HG02884 (cell line): ENCODE measurements around the gene PPP1R26.
"Not testable (repeated sequence)": the region's sequence is repeated elsewhere in the genome, so short reads cannot be mapped to it uniquely, and the experiment has no call there.

Experiments
- ATAC-seq: cut with Tn5 transposase; IDR thresholded peaks from one replicate; pipeline ENCODE4 v1.9.1; 2021; ENCODE audit warnings: mild to moderate bottlenecking, moderate library complexity; ENCODE audit not compliant: unreplicated experiment

Gene PPP1R26

DNA sequence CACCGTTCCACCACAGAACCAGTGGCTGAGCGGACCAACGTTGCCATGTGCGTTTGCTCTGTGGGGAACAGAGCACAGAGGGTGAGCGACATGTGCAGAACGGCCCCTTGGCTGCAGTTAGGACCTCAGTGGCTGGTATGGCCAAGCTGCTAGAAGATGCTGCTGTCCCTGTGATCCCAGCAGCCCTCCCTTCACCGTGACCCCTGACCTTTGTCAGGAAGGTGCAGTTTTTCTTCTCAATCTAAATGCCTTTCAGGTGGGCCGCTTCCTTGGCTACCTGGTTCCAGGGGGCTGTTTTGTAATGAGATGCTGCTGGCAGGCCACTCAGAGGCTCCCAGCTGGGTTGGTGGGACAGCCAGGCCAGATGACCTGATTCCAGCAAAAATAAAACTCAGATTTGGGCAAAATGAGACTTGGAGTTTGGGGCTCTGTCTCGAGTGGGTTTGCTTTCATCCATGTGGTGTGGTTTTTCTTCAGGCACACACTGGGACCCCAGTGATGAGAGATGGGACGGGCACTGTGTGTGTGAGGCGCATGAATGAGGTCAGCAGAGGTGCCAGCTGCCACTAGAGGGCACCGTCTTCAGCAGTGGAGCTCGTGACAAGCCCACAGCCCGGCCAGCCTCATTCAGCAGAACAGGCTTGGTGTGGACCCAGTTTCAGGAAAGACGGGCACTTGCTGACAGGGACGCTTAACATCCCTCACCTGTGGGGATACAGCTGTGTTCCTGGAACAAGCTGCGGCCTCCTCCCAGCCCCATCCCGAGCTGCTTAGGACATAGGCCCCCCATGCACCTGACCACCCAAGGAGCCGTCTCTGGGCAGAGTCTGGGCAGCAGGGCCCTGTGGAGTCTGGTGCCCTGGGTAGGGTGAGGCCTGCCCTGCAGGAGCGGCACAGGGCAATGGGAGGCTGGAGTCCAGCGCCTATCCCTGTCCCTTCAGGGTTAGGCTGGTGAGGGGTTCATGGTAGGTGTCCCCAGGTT is 25.0 kb downstream of the PPP1R26 start:
- no peak for ATAC-seq

DNA sequence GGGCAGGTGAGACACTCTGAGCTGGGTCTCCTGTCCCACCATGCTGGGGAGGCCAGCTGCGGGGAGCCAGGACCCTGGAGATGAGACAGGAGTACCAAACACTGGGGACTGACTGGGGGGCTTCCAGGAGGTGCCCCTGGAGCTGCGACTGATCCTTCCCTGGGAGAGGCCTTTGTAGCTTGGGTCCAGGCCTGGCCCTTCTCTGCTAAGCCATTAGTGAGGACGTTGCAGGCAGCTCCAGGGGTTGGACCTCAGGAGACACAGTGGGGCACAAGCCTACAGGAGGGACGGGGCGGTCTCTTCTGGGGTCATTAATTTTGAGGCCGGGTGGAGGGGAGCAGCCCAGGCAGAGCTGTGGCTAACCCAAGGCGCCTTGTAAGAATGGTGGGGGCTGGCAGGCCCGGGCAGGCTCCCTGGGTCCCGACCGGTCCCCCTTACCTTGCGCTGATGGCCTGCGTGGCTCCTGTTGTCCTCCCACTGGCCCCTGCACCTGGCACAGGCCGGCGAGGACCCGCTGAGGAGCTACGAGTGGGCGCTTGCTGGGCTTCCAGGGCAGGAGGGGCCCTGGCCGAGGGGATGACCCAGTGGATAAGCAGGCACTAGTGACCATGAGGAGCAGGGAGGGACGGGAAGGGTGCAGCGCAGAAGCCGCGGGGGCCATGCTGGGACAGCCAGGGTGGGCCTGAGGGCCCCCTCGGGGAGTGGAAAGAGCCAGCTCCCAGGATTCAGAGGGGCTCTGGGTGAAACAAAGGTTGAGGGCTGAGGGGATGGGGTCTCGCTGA is 26.0 kb downstream of the PPP1R26 start:
- no peak for ATAC-seq

DNA sequence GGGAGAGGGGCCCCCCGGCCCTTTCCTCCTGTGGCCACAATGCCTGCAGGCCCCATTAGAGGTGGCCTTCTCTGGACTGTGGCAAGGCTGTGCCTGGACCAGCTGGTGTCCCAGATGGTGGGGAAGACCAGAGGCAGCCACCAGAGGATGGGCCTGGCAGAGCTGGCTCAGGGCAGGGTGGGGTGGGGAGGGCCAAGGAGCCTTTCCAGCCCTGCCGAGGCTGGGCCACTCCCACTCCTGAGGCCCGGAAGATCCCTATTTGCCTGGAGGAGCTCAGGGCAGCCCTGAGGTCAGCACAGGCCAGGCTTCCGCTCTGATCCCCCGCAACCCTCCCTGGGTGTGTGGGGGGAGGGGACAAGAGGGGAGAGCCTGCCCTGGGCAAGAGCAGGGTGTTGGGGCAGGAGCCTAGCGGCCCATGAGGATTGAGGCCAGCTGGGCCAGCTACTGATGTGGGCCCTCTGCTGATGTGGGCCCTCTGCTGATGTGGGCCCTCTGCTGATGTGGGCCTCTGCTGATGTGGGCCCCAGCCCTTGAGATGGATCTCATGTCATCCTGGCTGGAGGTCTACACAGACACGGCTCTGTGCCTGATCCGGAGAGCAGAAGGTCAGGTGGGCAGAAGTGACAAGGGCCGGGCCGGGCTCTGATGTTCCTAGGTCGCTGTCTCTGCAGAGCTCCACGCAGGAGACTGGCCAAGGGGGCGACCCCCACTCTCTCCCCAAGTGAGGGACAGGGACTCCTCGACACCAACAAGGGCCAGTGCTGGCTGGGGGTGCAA is 26.9 kb downstream of the PPP1R26 start:
- no peak for ATAC-seq

DNA sequence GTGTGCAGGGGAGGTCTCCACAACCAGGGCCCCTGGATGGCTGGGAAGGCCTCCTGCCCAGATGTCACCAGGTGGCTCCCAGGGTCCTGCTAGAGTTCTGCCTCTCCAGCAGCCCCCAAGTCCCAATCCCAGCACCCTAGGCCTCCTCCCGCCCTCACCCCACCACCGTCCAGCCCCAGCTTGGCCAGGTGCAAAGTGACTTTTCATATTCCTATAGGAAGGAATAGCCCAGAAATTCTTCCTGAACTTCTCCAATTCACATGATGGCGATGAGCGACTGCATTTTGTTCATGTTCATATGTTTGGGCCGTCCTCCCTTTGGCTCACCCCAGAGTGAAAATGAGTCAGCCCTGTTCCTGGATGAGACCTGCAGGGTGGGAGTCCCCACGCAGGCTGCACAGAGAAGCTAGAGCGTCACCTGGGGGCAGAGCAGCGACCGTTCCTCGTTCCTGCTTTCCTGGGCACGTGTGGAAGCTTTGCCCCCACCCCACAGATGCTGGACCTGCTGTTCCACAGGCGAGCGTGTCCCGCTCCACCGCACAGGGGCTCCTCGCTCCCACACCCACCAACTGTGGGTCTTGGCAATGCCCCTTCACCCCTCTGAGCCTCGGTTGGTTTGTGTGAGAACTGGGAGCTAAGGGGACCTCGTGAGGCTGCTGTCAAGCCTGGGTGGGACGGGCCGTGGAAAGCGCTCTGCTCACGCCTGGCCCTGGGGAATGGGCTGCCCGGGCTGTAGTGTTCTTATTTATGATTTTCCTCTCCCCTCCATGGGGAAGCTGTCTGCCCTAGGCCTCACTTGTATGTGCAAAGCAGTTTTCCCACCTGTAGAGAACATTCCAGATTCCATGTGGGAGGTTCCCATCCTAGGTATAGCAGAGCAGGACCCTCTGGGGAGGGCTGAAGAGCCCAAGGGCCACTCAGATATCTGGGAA is 27.8 kb downstream of the PPP1R26 start:
- no peak for ATAC-seq

DNA sequence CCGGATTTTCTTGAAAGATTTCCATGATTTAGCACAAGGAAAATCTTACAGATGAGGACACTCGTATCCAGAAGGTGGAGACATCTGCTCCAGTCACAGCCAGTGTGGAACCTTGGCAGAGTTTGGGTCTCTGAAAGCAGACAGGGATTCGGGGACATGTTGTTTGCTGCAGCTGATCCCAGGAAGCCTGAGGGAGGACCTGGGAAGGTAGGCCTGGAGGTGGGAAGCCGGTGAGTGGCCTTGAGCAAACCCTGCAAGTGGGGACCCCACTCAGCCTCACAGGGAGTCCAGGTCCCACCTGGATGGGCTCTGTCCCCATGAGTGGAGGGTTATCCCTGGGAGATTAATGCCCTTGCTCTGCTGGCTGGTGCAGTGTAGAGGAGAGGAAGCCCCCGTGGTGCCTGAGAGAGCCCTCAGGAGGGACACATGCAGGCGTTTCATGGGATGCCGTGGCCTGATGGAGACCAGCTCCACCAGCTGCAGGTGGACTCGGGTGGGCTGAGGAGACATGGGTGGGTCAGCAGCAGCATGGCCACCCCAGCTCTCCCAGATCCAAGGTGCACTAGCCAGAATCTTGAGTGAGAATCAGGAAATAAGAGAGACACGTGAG is 28.7 kb downstream of the PPP1R26 start:
- no peak for ATAC-seq

GRCh38 chr9:135509458-135509857 is 29.9 kb downstream of the PPP1R26 start:
- ATAC-seq: no peak

DNA sequence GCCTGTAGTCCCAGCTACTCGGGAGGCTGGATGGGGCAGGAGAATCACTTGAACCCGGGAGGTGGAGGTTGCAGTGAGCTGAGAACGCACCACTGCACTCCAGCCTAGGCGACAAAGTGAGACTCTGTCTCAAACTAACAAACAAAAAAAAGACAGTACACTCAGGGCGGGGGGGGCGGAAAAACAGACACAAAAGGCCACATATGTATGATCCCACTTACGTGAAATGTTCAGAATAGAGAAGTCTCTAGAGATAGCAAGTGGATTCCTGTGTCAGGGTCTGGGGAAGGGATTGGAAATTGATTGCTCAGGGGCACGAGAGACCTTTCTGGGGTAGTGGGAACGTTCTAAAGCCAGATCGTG is 32.6 kb downstream of the PPP1R26 start:
- no peak for ATAC-seq

- no peak for ATAC-seq
These were observed 33.3 kb downstream of the PPP1R26 start for GRCh38 chr9:135512904-135513303.

DNA sequence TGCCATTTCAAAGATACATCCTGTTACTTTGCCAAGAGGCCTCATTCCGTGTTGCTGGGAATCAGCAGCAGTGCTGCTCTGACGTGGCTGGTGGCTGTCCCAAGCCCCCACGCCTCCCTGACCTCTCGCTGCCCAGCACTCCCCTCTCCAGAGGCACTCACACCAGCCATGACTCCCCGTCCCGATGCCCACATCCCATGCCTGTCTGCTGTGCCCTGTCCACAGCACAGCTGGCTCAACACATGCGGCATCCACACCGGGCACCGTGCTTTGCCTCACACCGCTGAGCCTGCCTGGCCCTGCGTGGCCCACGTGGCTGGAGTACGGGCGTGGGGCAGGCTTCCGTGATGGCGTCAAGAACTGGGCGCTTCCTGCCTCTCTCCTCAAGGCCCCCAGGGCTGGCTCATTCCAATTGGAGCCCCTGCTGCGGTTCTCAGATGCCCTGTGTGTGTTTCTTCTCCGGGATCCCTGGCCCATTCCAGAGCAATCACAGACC is 33.8 kb downstream of the PPP1R26 start:
- ATAC-seq: no peak

DNA sequence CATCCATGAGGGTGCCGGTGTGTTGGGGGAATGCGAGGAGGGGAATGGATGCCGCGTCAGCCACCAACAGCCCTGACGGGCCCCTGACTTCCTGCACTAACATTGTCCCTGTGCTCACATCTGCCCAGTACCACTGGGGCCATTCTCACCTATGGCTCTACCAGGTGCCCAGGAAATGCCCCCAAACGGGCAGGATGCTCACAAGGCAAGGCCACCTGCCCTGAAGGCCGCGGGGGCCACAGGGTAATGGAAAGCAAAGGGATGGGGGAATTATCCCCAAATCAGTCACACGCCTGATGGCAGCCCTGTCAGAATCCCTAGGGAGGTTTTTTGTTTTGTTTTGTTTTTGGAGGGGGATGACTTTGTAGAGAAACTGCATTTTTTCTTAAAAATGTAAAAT is 34.3 kb downstream of the PPP1R26 start:
- not testable (repeated sequence) for ATAC-seq

GRCh38 chr9:135514342-135515082 is 34.9 kb downstream of the PPP1R26 start:
- ATAC-seq: no peak

GRCh38 chr9:135515083-135515951 is 35.7 kb downstream of the PPP1R26 start:
- no peak for ATAC-seq

- ATAC-seq: no peak
These were observed 36.7 kb downstream of the PPP1R26 start for GRCh38 chr9:135516132-135516860.

GRCh38 chr9:135517407-135517822 is 37.8 kb downstream of the PPP1R26 start:
- no peak for ATAC-seq

- no peak for ATAC-seq
These were observed 39.8 kb downstream of the PPP1R26 start for GRCh38 chr9:135519179-135519971.

GRCh38 chr9:135520916-135521607 is 41.5 kb downstream of the PPP1R26 start, which contains the start of gene LCN1:
LCN1 (plus strand) TSS chr9:135521440; CDS start chr9:135521498, 58 bp downstream.
- ATAC-seq: no peak
